ENCODE measurements around the gene SNRNP35. TPM values are rescaled to one million over a fixed set of nuclear protein-coding genes. Genes with fewer than 3 reads are reported as not detected.
A peak's percentile ranks its signal among the peaks of the same experiment; 100 is the strongest.
"Not testable (repeated sequence)": the region's sequence is repeated elsewhere in the genome, so short reads cannot be mapped to it uniquely, and the experiment has no call there.

SNRNP35 gene
- polyA plus RNA-seq, 3 donors = 42.8 to 44.3 (median 43.8) TPM

DNA sequence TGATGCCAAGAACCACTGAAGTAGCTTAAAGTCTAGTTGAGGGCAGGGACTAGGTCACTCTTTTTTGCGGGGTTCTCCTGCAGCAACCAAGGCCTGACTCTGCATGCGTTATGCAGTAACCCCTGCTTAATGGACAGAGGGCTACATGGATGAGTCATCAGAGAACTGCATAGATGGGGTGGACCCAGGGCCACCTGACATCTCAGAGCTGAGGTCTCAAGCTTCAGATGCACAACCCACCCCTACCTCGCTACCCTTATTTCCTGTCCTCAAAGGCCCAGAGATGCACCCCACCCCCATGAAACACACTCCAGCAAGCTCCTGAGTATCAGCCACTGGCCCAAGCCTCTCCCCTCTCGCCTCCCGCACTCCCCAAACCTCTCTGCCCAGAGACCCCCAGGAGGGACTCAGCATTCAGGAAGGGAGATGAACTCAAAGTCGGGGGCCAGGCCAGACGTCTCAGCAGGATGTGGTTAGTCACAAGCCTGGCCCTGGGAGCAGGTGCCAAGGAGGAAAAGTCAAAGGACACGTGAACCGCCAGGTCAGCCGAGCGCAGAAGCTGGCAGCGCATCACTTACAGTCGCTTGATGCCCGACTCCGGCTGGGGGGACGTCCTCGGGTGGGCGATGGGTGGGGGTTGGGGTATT lies 25.8 kb downstream of the SNRNP35 start:
- DNase-seq = no peak

DNA sequence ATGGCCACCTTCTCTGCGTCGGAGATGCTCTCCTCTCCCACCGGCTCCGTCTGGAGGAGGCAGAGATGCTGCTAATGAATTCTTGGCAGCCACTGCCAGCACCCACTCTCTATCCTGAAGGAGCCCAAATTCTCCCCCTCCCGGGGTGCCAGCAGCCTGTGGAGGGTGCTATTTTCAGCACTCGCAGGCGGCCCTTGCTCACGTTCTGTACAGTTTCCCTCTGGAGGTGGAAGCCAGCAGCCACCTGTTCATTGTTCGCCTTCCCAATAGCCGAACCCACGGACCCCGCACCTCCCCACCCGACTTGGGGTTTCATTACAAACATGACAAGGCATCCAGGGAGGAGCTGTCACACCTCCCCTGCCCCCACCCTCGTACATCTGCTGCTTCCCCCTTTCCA lies 27.8 kb downstream of the SNRNP35 start:
- DNase-seq = no peak

GRCh38 chr12:123487428-123487827 lies 29.5 kb downstream of the SNRNP35 start:
- no peak for DNase-seq

DNA sequence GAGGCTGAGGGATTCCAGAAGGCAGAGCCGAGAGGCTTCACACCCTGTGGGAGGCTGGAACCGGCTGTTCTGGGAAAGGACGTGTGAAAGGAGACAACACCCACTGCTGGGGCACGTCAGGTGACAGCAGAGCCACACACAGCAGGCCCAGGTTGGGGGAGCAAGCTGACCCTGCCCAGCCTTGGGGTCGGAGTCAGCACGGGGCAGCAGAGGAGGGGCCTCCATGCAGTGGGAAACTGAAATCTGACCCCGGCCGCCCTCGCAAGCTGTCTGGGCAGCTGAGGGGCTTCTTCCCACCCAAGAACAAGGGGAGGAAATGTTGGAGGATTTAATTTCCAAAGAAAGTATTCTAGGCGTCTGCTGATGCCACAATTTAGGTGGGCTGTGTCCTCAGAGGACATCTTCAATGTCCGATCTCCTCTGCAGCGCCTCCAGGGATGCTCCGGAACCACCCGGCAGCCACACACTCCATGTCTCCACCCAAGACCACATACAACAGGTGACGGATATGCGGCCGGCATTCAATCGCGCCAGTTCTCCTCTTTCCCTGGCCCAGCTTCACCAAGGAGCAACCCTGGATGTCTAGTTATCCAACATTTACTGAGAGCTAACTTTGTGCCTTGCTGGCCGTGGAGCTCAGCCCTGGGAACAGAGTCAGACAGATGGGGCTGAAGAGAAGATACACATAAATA lies 30.7 kb downstream of the SNRNP35 start:
- DNase-seq = peak; percentile 72

- DNase-seq = no peak
These were observed 31.6 kb downstream of the SNRNP35 start for GRCh38 chr12:123489580-123489979.

GRCh38 chr12:123490089-123490488 lies 32.1 kb downstream of the SNRNP35 start:
- DNase-seq = no peak

- no peak for DNase-seq
These were observed 33.1 kb downstream of the SNRNP35 start for GRCh38 chr12:123491056-123491455.

DNA sequence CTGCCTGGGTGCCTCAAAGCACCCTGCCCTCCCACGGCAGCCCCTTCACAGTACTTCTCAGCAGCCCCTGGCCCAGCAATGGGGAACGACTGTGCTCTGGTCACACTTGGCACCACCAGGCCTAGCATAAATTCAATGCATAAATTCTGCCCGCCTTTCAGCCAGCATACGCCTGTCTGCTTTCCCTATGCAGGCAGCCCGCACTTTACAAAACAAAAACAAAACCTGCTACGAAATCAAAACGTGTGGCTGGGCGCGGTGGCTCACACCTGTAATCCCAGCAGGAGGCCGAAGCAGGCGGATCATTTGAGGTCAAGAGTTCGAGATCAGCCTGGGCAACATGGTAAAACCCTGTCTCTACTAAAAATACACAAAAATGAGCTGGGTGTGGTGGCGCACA lies 33.5 kb downstream of the SNRNP35 start:
- no peak for DNase-seq

DNA sequence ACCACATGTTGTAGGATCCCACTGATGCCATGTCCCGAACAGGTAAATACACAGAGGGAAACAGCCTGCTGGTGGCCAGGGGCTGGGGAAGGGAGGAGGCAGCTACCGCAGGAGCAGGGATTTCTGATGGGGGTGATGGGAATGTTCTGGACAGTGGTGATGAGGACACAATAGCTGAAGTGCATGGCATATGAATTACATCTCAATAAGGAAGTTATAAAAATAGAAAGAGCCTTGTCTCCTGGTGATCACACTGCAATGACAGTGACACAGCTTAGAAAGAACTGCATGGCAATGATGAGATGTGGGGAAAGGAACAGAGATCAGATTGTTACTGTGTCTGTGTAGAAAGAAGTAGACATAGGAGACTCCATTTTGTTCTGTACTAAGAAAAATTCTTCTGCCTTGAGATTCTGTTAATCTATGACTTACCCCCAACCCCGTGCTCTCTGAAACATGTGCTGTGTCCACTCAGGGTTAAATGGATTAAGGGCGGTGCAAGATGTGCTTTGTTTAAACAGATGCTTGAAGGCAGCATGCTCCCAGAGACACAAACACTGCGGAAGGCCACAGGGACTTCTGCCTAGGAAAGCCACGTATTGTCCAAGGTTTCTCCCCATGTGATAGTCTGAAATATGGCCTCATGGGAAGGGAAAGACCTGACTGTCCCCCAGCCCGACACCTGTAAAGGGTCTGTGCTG lies 34.5 kb downstream of the SNRNP35 start:
- DNase-seq = not testable (repeated sequence)

- DNase-seq = no peak
These were observed 36.3 kb downstream of the SNRNP35 start for GRCh38 chr12:123494124-123494851.

DNA sequence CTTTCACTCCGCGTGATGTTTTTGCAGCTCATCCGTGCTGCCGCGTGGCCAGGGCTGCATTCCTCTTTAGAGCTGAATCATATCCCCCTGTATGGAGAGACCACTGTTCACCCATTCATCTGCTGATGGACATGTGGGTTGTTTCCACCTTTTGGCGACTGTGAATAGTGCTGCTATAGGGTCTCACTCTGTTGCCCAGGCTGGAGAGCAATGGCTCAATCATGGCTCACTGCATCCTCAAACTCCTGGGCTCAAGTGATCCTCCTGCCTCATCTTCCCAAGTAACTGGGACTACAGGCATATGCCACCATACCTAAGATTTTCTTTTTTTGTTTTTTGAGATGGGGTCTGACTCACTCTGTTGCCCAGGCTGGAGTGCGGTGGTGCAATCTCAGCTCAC lies 39.1 kb downstream of the SNRNP35 start:
- no peak for DNase-seq

DNA sequence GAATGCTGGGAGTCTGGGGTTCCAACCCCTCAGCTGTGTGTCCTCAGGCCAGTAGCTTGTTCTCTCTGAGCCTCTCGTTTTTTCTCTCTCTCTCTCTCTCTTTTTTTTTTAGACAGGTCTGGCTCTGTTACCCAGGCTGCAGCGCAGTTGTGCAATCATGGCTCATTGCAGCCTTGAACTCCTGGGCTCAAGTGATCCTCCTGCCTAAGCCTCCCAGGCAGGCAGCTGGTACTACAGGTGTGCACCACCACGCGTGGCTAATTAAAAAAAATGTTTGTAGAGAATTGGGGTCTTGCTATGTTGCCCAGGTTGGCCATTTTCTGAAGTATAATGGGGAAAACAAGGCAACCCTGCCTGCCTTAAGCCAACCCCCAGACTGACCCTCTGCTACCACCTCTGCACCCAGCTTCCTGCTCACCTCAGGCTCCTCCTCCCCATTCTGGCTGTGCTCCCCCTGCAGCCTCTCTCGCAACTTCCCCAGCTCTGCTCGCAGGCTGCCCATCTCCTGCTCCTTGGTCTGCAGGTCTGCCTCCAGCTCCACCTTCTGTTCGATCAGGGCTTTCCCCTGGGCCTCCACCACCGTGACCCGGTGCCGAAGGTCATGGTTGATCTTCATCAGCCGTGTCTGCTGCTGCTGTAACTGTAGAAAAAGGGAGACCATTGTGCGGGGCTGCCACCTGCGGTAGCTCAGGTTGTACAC lies 40.3 kb downstream of the SNRNP35 start:
- DNase-seq = no peak

- no peak for DNase-seq
These were observed 41.4 kb downstream of the SNRNP35 start for GRCh38 chr12:123499332-123499731.

- no peak for DNase-seq
These were observed 44.3 kb downstream of the SNRNP35 start for GRCh38 chr12:123502163-123502704.

DNA sequence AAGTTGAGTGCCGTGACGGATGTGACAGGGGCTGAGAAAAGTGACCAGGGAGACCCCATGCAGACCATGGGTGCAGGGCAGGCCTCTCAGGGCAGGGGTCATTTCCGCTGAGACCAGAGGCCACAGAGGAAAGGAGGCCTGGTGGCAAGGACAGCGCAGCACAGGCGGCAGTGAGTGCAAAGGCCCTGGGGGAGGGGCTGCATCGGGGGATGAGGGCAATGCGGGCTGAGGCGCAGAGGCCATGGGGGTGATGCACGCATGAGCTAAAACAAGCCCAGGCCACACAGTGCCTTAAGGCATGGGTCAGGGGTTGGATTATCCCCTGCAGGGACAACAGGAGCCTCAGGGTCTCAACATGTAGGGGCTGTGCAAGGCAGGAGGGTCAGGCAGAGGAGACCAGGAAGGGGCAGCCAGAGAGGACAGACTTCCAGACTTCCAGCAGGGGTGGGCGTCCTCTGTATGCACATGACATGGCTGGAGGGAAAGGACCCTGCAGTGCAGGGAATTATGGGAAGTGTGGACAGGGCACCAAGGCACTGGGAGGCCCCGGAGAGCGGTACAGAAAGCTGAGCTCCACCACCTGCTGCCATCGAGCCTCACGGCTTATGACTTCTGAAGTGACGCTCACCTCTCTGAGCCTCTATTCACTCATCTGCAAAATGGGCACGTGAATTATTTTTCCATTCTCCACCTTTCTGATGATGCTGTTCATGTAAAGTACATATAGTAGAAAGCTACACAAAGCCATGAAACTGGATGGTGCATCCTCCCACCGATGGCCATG lies 48.3 kb downstream of the SNRNP35 start:
- DNase-seq = no peak

DNA sequence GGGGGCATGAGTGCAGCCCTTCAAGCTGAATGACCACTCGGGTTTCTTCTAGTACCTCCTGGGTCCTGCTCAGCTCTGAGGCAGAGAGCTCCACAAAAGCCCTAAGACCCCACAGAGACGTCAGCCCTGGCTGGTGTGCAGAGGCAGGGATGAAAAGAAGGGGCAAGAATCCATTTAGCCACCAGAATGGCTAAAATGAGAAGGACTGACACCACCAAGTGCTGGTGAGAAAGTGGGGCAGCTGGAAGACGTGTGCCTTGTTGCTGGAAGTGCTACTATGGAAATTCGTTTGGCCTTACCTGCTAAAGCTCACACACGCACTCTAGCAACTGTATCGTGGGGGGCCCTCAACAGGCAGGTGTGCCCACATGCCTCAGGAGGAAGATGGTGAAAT lies 48.9 kb downstream of the SNRNP35 start:
- no peak for DNase-seq

- DNase-seq = no peak
These were observed 55.1 kb downstream of the SNRNP35 start for GRCh38 chr12:123512838-123513665.

GRCh38 chr12:123513805-123514204 lies 55.9 kb downstream of the SNRNP35 start:
- no peak for DNase-seq

GRCh38 chr12:123514582-123515221 lies 56.8 kb downstream of the SNRNP35 start:
- not testable (repeated sequence) for DNase-seq
